T-helper 1 cell treated with Interleukin-12 subunit alpha and Interleukin-12 subunit beta and Interleukin-4 antibody, amounts not matched to agents 30 μg/mL and 1 μg/mL, for 36 hours (primary cell): ENCODE results near the gene CHCHD3.

Experiments used
- H3K27ac Mint-ChIP-seq: one replicate; pipeline ENCODE4 v1.8.0; 2021; ENCODE audit warnings: mild to moderate bottlenecking, mixed read lengths
- H3K27me3 Mint-ChIP-seq: one replicate; pipeline ENCODE4 v1.8.0; 2021; ENCODE audit warnings: low read depth, mixed read lengths
- H3K36me3 Mint-ChIP-seq: one replicate; pipeline ENCODE4 v1.8.0; 2021; ENCODE audit warnings: low read depth, mixed read lengths
- H3K4me1 Mint-ChIP-seq: one replicate; pipeline ENCODE4 v1.8.0; 2021; ENCODE audit warnings: low read depth, mixed read lengths
- H3K4me3 Mint-ChIP-seq: one replicate; pipeline ENCODE4 v1.8.0; 2021; ENCODE audit warnings: mild to moderate bottlenecking, moderate library complexity, mixed read lengths
- H3K9me3 Mint-ChIP-seq: one replicate; pipeline ENCODE4 v1.8.0; 2021; ENCODE audit warnings: mixed read lengths

Gene CHCHD3

GRCh38 chr7:132793474-132793873, 288.4 kb downstream of the CHCHD3 start:
- Mint-ChIP-seq H3K27me3 (no peaks in the 10 kb centered on the region), H3K4me1 (no peaks in the 10 kb centered on the region), H3K36me3 (peaks cover 10% of the 10 kb centered on the region), H3K27ac (no peak overlapping the region), H3K9me3 (no peaks in the 10 kb centered on the region), H3K4me3 (no peak overlapping the region)

GRCh38 chr7:132791036-132791435, 290.9 kb downstream of the CHCHD3 start:
- no peak overlapping the region for H3K27ac Mint-ChIP-seq
- peaks cover 7% of the 10 kb centered on the region for H3K36me3 Mint-ChIP-seq
- H3K4me3 Mint-ChIP-seq = no peak overlapping the region
- no peaks in the 10 kb centered on the region for H3K4me1 Mint-ChIP-seq
- H3K27me3 Mint-ChIP-seq = no peaks in the 10 kb centered on the region
- H3K9me3 Mint-ChIP-seq = no peaks in the 10 kb centered on the region

GRCh38 chr7:132790104-132790503, 291.8 kb downstream of the CHCHD3 start:
- Mint-ChIP-seq H3K27ac (no peak overlapping the region), H3K27me3 (no peaks in the 10 kb centered on the region), H3K4me1 (no peaks in the 10 kb centered on the region), H3K9me3 (no peaks in the 10 kb centered on the region), H3K36me3 (peaks cover 7% of the 10 kb centered on the region), H3K4me3 (no peak overlapping the region)

GRCh38 chr7:132789281-132789680, 292.6 kb downstream of the CHCHD3 start:
- Mint-ChIP-seq H3K4me3 (no peak overlapping the region), H3K36me3 (peaks cover 7% of the 10 kb centered on the region)

GRCh38 chr7:132785870-132786269, 296.0 kb downstream of the CHCHD3 start:
- Mint-ChIP-seq H3K4me1 (no peaks in the 10 kb centered on the region), H3K9me3 (no peaks in the 10 kb centered on the region), H3K27me3 (no peaks in the 10 kb centered on the region), H3K4me3 (no peak overlapping the region), H3K36me3 (peaks cover 6% of the 10 kb centered on the region), H3K27ac (no peak overlapping the region)

More at GRCh38 chr7:132789281-132789680, 292.6 kb downstream of the CHCHD3 start:
- Mint-ChIP-seq H3K4me1 (no peaks in the 10 kb centered on the region), H3K27me3 (no peaks in the 10 kb centered on the region), H3K27ac (no peak overlapping the region), H3K9me3 (no peaks in the 10 kb centered on the region)

- H3K4me3 Mint-ChIP-seq = no peak overlapping the region
- H3K27me3 Mint-ChIP-seq = no peaks in the 10 kb centered on the region
- no peaks in the 10 kb centered on the region for H3K9me3 Mint-ChIP-seq
- peaks cover 3% of the 10 kb centered on the region for H3K36me3 Mint-ChIP-seq
- H3K27ac Mint-ChIP-seq = no peak overlapping the region
- H3K4me1 Mint-ChIP-seq = no peaks in the 10 kb centered on the region
Measured at GRCh38 chr7:132784406-132784805, 297.5 kb downstream of the CHCHD3 start.

GRCh38 chr7:132783824-132784223, 298.1 kb downstream of the CHCHD3 start:
- H3K27me3 Mint-ChIP-seq = no peaks in the 10 kb centered on the region
- peaks cover 3% of the 10 kb centered on the region for H3K36me3 Mint-ChIP-seq

GRCh38 chr7:132782777-132783640, 298.9 kb downstream of the CHCHD3 start:
- Mint-ChIP-seq H3K9me3 (no peaks in the 10 kb centered on the region), H3K27me3 (no peaks in the 10 kb centered on the region), H3K36me3 (peaks cover 3% of the 10 kb centered on the region), H3K4me3 (no peak overlapping the region), H3K4me1 (no peaks in the 10 kb centered on the region), H3K27ac (no peak overlapping the region)

More at GRCh38 chr7:132783824-132784223, 298.1 kb downstream of the CHCHD3 start:
- Mint-ChIP-seq H3K4me3 (no peak overlapping the region), H3K27ac (no peak overlapping the region), H3K9me3 (no peaks in the 10 kb centered on the region), H3K4me1 (no peaks in the 10 kb centered on the region)

GRCh38 chr7:132780822-132781221, 301.1 kb downstream of the CHCHD3 start:
- Mint-ChIP-seq H3K27ac (no peak overlapping the region), H3K4me3 (no peak overlapping the region)

GRCh38 chr7:132779164-132779563, 302.7 kb downstream of the CHCHD3 start:
- no peak overlapping the region for H3K4me3 Mint-ChIP-seq
- H3K9me3 Mint-ChIP-seq = no peaks in the 10 kb centered on the region
- H3K4me1 Mint-ChIP-seq = peaks cover 3% of the 10 kb centered on the region
- no peak overlapping the region for H3K27ac Mint-ChIP-seq
- no peaks in the 10 kb centered on the region for H3K27me3 Mint-ChIP-seq
- peaks cover 3% of the 10 kb centered on the region for H3K36me3 Mint-ChIP-seq

More at GRCh38 chr7:132780822-132781221, 301.1 kb downstream of the CHCHD3 start:
- peaks cover 3% of the 10 kb centered on the region for H3K4me1 Mint-ChIP-seq
- H3K27me3 Mint-ChIP-seq = no peaks in the 10 kb centered on the region
- H3K9me3 Mint-ChIP-seq = no peaks in the 10 kb centered on the region
- peaks cover 4% of the 10 kb centered on the region for H3K36me3 Mint-ChIP-seq

- Mint-ChIP-seq H3K27ac (no peak overlapping the region), H3K36me3 (peaks cover 1% of the 10 kb centered on the region), H3K9me3 (no peaks in the 10 kb centered on the region), H3K4me3 (no peak overlapping the region), H3K4me1 (peaks cover 3% of the 10 kb centered on the region), H3K27me3 (no peaks in the 10 kb centered on the region)
Measured at GRCh38 chr7:132778761-132779160, 303.1 kb downstream of the CHCHD3 start.

GRCh38 chr7:132777956-132778355, 303.9 kb downstream of the CHCHD3 start:
- peaks cover 1% of the 10 kb centered on the region for H3K36me3 Mint-ChIP-seq
- H3K27me3 Mint-ChIP-seq = no peaks in the 10 kb centered on the region
- H3K9me3 Mint-ChIP-seq = no peaks in the 10 kb centered on the region
- H3K4me3 Mint-ChIP-seq = no peak overlapping the region
- H3K27ac Mint-ChIP-seq = no peak overlapping the region
- H3K4me1 Mint-ChIP-seq = peaks cover 3% of the 10 kb centered on the region

- no peaks in the 10 kb centered on the region for H3K9me3 Mint-ChIP-seq
- H3K27me3 Mint-ChIP-seq = no peaks in the 10 kb centered on the region
- peaks cover 3% of the 10 kb centered on the region for H3K4me1 Mint-ChIP-seq
- peaks cover 1% of the 10 kb centered on the region for H3K36me3 Mint-ChIP-seq
- no peak overlapping the region for H3K27ac Mint-ChIP-seq
- H3K4me3 Mint-ChIP-seq = no peak overlapping the region
Measured at GRCh38 chr7:132777414-132777813, 304.5 kb downstream of the CHCHD3 start.

- Mint-ChIP-seq H3K4me3 (no peak overlapping the region), H3K36me3 (peaks cover 1% of the 10 kb centered on the region), H3K9me3 (no peaks in the 10 kb centered on the region), H3K4me1 (peaks cover 9% of the 10 kb centered on the region), H3K27me3 (no peaks in the 10 kb centered on the region), H3K27ac (no peak overlapping the region)
Measured at GRCh38 chr7:132776048-132776620, 305.8 kb downstream of the CHCHD3 start.

GRCh38 chr7:132773527-132773956, 308.3 kb downstream of the CHCHD3 start:
- peaks cover 18% of the 10 kb centered on the region for H3K9me3 Mint-ChIP-seq

More at GRCh38 chr7:132773527-132773956, 308.3 kb downstream of the CHCHD3 start:
- Mint-ChIP-seq H3K27ac (no peak overlapping the region), H3K4me3 (no peak overlapping the region), H3K36me3 (peaks cover 5% of the 10 kb centered on the region), H3K27me3 (no peaks in the 10 kb centered on the region), H3K4me1 (peaks cover 18% of the 10 kb centered on the region)
